HG03575 (cell line): Measurements from ENCODE around the gene NBPF20.
"Not testable (repeated sequence)": the region's sequence is repeated elsewhere in the genome, so short reads cannot be mapped to it uniquely, and the experiment has no call there.

ENCODE experiments used
- ATAC-seq: cut with Tn5 transposase; IDR thresholded peaks from one replicate; pipeline ENCODE4 v1.9.1; 2021; ENCODE audit not compliant: unreplicated experiment, insufficient number of reproducible peaks, low FRiP score; ENCODE audit errors: extremely low read depth

The NBPF20 gene

GRCh38 chr1:145431363-145432256 is 6.2 kb upstream of the NBPF20 start:
- ATAC-seq, result not testable (repeated sequence)

- not testable (repeated sequence) for ATAC-seq
These were observed 5.4 kb upstream of the NBPF20 start for GRCh38 chr1:145430830-145431229.

- not testable (repeated sequence) for ATAC-seq
These were observed 3.9 kb upstream of the NBPF20 start for GRCh38 chr1:145429329-145429728.

GRCh38 chr1:145424612-145425435 is 579 bp downstream of the NBPF20 start:
- ATAC-seq, result not testable (repeated sequence)

- ATAC-seq, result not testable (repeated sequence)
These were observed 10.3 kb downstream of the NBPF20 start for GRCh38 chr1:145415149-145415548.

GRCh38 chr1:145407266-145407665 is 18.1 kb downstream of the NBPF20 start:
- not testable (repeated sequence) for ATAC-seq

- ATAC-seq, result not testable (repeated sequence)
These were observed 20.5 kb downstream of the NBPF20 start for GRCh38 chr1:145404949-145405348.

- not testable (repeated sequence) for ATAC-seq
These were observed 24.7 kb downstream of the NBPF20 start for GRCh38 chr1:145400701-145401100.
